H1 (cell line): Measurements from ENCODE around the gene CAPN13. TPM values are rescaled to one million over a fixed set of nuclear protein-coding genes. Genes with fewer than 3 reads are reported as not detected.

ENCODE experiments used
- CTCF ChIA-PET: fragments of 300-600 bp; sonication (Branson Sonifier 250); formaldehyde crosslinking; loops from one replicate; lab custom pipeline; 2021; ENCODE audit not compliant: partially characterized antibody; lab: Charles Lee
- POLR2A ChIA-PET: fragments of 300-600 bp; sonication (Branson Sonifier 250); formaldehyde crosslinking; loops from one replicate; lab custom pipeline; 2021; ENCODE audit warnings: inconsistent platforms; ENCODE audit not compliant: partially characterized antibody; lab: Charles Lee
- DNase-seq, 2 experiments: peaks; one replicate each; pipeline versions ENCODE4 v3.0.0 to v3.0.0-alpha.2; 2010 to 2022; ENCODE audit warnings: low spot score in 2 of 2, low read depth in 1 of 2, mixed read lengths in 1 of 2
- FAIRE-seq: peaks from 2 replicates; lab custom pipeline; 2011; peaks lifted over from hg19 to GRCh38; lab: Jason Lieb, UNC
- H2AFZ ChIP-seq: 2 replicates; pipeline ENCODE4 v1.8.1; 2012; ENCODE audit warnings: low read length, inconsistent platforms
- H2AK5ac ChIP-seq: 2 replicates; pipeline ENCODE4 v1.6.1; 2013; ENCODE audit warnings: low read depth, low read length
- H2BK120ac ChIP-seq: replicated peaks from 2 replicates; pipeline ENCODE3; 2013; ENCODE audit warnings: low read depth, low read length, inconsistent platforms
- H2BK12ac ChIP-seq: 2 replicates; pipeline ENCODE4 v1.6.1; 2013; ENCODE audit warnings: low read depth, low read length
- H2BK15ac ChIP-seq: 2 replicates; pipeline ENCODE4 v1.6.1; 2013; ENCODE audit warnings: low read length
- H2BK20ac ChIP-seq: 2 replicates; pipeline ENCODE4 v1.6.1; 2013; ENCODE audit warnings: low read length
- H2BK5ac ChIP-seq: 2 replicates; pipeline ENCODE4 v1.6.1; 2013; ENCODE audit warnings: low read depth, low read length
- H3K14ac ChIP-seq: 2 replicates; pipeline ENCODE4 v1.6.1; 2013; ENCODE audit warnings: inconsistent platforms; ENCODE audit not compliant: insufficient read length
- H3K18ac ChIP-seq: 2 replicates; pipeline ENCODE4 v1.6.1; 2013; ENCODE audit warnings: low read length; ENCODE audit errors: extremely low read depth
- H3K23ac ChIP-seq: 2 replicates; pipeline ENCODE4 v1.6.1; 2013; ENCODE audit warnings: inconsistent platforms; ENCODE audit not compliant: insufficient read length
- H3K23me2 ChIP-seq: 2 replicates; pipeline ENCODE4 v1.6.1; 2013; ENCODE audit warnings: low read depth, low read length
- H3K27ac ChIP-seq: 2 replicates; pipeline ENCODE4 v1.6.1; 2011; ENCODE audit warnings: low read depth, low read length, inconsistent platforms
- H3K27me3 ChIP-seq, 4 experiments: replicated peaks in 1 of 4; 1 replicate in 1 of 4; 2 replicates in 3 of 4; pipeline versions ENCODE4 v1.6.1 to v1.8.1; 2011 to 2013; ENCODE audit warnings: low read length in 3 of 4, mild to moderate bottlenecking in 3 of 4, inconsistent platforms in 2 of 4, mixed read lengths in 2 of 4, moderate library complexity in 1 of 4; ENCODE audit not compliant: control insufficient read depth in 3 of 4, insufficient read depth in 3 of 4; ENCODE audit errors: extremely low read depth in 1 of 4
- H3K36me3 ChIP-seq, 4 experiments: 2 replicates each; pipeline versions ENCODE4 v1.6.1 to v1.8.1; 2011 to 2013; ENCODE audit warnings: mild to moderate bottlenecking in 4 of 4, low read length in 3 of 4, moderate library complexity in 2 of 4, control low read depth in 1 of 4, inconsistent platforms in 1 of 4; ENCODE audit not compliant: insufficient read depth in 4 of 4, control insufficient read depth in 2 of 4
- H3K4ac ChIP-seq: replicated peaks from 2 replicates; pipeline ENCODE3; 2013; ENCODE audit warnings: low read length, low read depth, mixed read lengths, inconsistent platforms; ENCODE audit not compliant: insufficient read length
- H3K4me1 ChIP-seq, 4 experiments: replicated peaks in 1 of 4; 1 replicate in 1 of 4; 2 replicates in 3 of 4; pipeline versions ENCODE4 v1.6.1 to v1.8.1; 2011 to 2013; ENCODE audit warnings: low read length in 3 of 4, inconsistent platforms in 2 of 4, mixed read lengths in 1 of 4; ENCODE audit not compliant: insufficient read depth in 4 of 4, control insufficient read depth in 3 of 4
- H3K4me2 ChIP-seq, 2 experiments: 2 replicates each; pipeline versions ENCODE4 v1.6.1 to v1.8.1; 2011 to 2013; ENCODE audit warnings: low read depth in 2 of 2, low read length in 2 of 2, control low read depth in 1 of 2, inconsistent platforms in 1 of 2, mild to moderate bottlenecking in 1 of 2; ENCODE audit not compliant: insufficient read depth in 1 of 2
- H3K4me3 ChIP-seq, 4 experiments: fragments of 200-600, 300-600 bp in 1 of 4; sonication (generic), shearing (Covaris generic), sonication (Bioruptor Twin) in 1 of 4; 2 replicates each; pipeline versions ENCODE4 v1.5.1 to v1.8.1; 2011 to 2016; ENCODE audit warnings: low read length in 4 of 4, low read depth in 3 of 4, control low read depth in 2 of 4, inconsistent platforms in 2 of 4, mild to moderate bottlenecking in 2 of 4, mixed read lengths in 1 of 4, moderate library complexity in 1 of 4; ENCODE audit not compliant: insufficient read depth in 2 of 4; ENCODE audit errors: extremely low read depth in 1 of 4
- H3K56ac ChIP-seq: replicated peaks from 2 replicates; pipeline ENCODE3; 2013; ENCODE audit warnings: low read depth, mild to moderate bottlenecking, mixed read lengths, low read length, inconsistent platforms; ENCODE audit not compliant: insufficient read length
- H3K79me1 ChIP-seq: 2 replicates; pipeline ENCODE4 v1.6.1; 2013; ENCODE audit warnings: low read depth, low read length, control low read depth
- H3K79me2 ChIP-seq, 2 experiments: 2 replicates each; pipeline versions ENCODE4 v1.6.1 to v1.8.1; 2012 to 2013; ENCODE audit warnings: low read length in 2 of 2, mild to moderate bottlenecking in 2 of 2, inconsistent platforms in 1 of 2; ENCODE audit not compliant: insufficient read depth in 2 of 2, control insufficient read depth in 1 of 2
- H3K9ac ChIP-seq, 4 experiments: replicated peaks in 1 of 4; 1 replicate in 1 of 4; 2 replicates in 3 of 4; pipeline versions ENCODE4 v1.6.1 to v1.8.1; 2011 to 2013; ENCODE audit warnings: low read depth in 3 of 4, low read length in 3 of 4, control low read depth in 2 of 4, mild to moderate bottlenecking in 2 of 4, moderate library complexity in 2 of 4, inconsistent platforms in 1 of 4; ENCODE audit errors: extremely low read depth in 1 of 4
- H3K9me3 ChIP-seq, 2 experiments: 2 replicates each; pipeline versions ENCODE4 v1.6.1 to v1.8.1; 2012 to 2013; ENCODE audit warnings: mild to moderate bottlenecking in 2 of 2, moderate library complexity in 2 of 2, control low read depth in 1 of 2, inconsistent platforms in 1 of 2, low read depth in 1 of 2, low read length in 1 of 2, mixed read lengths in 1 of 2; ENCODE audit not compliant: insufficient read depth in 2 of 2
- H4K20me1 ChIP-seq, 2 experiments: replicated peaks in 1 of 2; 2 replicates each; pipeline versions ENCODE3 to v1.8.1; 2011 to 2013; ENCODE audit warnings: inconsistent platforms in 2 of 2, low read length in 2 of 2, mild to moderate bottlenecking in 1 of 2; ENCODE audit not compliant: insufficient read depth in 2 of 2, control insufficient read depth in 1 of 2
- H4K5ac ChIP-seq: 2 replicates; pipeline ENCODE4 v1.6.1; 2013; ENCODE audit warnings: low read length, low read depth, mixed read lengths, inconsistent platforms; ENCODE audit not compliant: insufficient read length
- H4K8ac ChIP-seq: 2 replicates; pipeline ENCODE4 v1.8.0; 2013; ENCODE audit warnings: mild to moderate bottlenecking, moderate library complexity, low read length, inconsistent platforms; ENCODE audit not compliant: insufficient read depth; ENCODE audit errors: extremely low read depth
- H4K91ac ChIP-seq: replicated peaks from 2 replicates; pipeline ENCODE3; 2013; ENCODE audit warnings: low read length, mixed read lengths, inconsistent platforms; ENCODE audit not compliant: insufficient read length
- BCL11A ChIP-seq, 2 experiments: IDR thresholded peaks; one replicate each; pipeline ENCODE4 v1.6.1; 2011; ENCODE audit warnings: low read depth in 2 of 2, low read length in 2 of 2, mild to moderate bottlenecking in 2 of 2
- EZH2 ChIP-seq: fragments of 200-600 bp; sonication (generic); IDR thresholded peaks from 2 replicates; pipeline ENCODE4 v1.7.1; 2012; ENCODE audit warnings: low read depth, mild to moderate bottlenecking, moderate library complexity, low read length, inconsistent platforms; ENCODE audit not compliant: severe bottlenecking
- FOSL1 ChIP-seq: IDR thresholded peaks from 2 replicates; pipeline ENCODE4 v1.6.1; 2011; ENCODE audit warnings: mild to moderate bottlenecking, low read depth, low read length, moderate library complexity; ENCODE audit not compliant: insufficient read depth
- HDAC2 ChIP-seq, 2 experiments: fragments of 300-600 bp in 1 of 2; sonication (generic) in 1 of 2; IDR thresholded peaks; 2 replicates each; pipeline ENCODE4 v1.6.1; 2011 to 2012; ENCODE audit warnings: low read depth in 2 of 2, low read length in 2 of 2, mild to moderate bottlenecking in 2 of 2, moderate library complexity in 2 of 2, borderline replicate concordance in 1 of 2, inconsistent platforms in 1 of 2
- POU5F1 ChIP-seq: IDR thresholded peaks from 2 replicates; pipeline ENCODE4 v1.6.1; 2011; ENCODE audit warnings: low read depth, mild to moderate bottlenecking, low read length, moderate library complexity
- RFX5 ChIP-seq: IDR thresholded peaks from 2 replicates; pipeline ENCODE4 v1.6.1; 2011; ENCODE audit warnings: low read depth, low read length, improper control_type of control experiment, borderline replicate concordance
- WGBS, 2 experiments: shearing (Covaris generic) in 1 of 2; methylation state at CpG; one replicate each; pipeline versions ENCODE4 v1.1.6 to v1.1.7; 2013 to 2015; ENCODE audit warnings: low lambda C conversion rate in 2 of 2, mixed read lengths in 2 of 2, inconsistent platforms in 1 of 2, low coverage in 1 of 2, missing lambda C conversion rate in 1 of 2; ENCODE audit not compliant: insufficient replicate concordance in 2 of 2, insufficient coverage in 1 of 2, insufficient read length in 1 of 2; ENCODE audit errors: extremely low coverage in 1 of 2, missing lambda C conversion rate in 1 of 2; 5-methylcytosine and 5-hydroxymethylcytosine counted together
- polyA plus RNA-seq, 7 experiments: library from polyadenylated mRNA; depleted of rRNA in 3 of 7; stranded (reverse) in 5 of 7; unstranded in 2 of 7; fragments of >200 nt in 5 of 7; fragments of 200-250 nt in 2 of 7; gene quantifications; 1 replicate in 5 of 7; 2 replicates in 1 of 7; 4 replicates in 1 of 7; pipeline versions ENCODE4 v1.2.1 to v1.2.3, GENCODE V29; 2011 to 2013; ENCODE audit warnings: missing spikeins in 2 of 7, mixed read lengths in 2 of 7
- total RNA-seq: library from RNA; stranded (reverse); fragmentation: NEBNext Ultra II Directional; extraction: Animal tissue kit (Norgen Biotek cat#: 25700); gene quantifications from 2 replicates; pipeline ENCODE4 v1.2.1, GENCODE V29; 2021

The CAPN13 gene
- total and polyA plus RNA-seq, 2 of the 8 experiments (the other 6 are each of a cell fraction or from before 2014, with no cell fraction given) = 2.4 TPM

- WGBS, 2 experiments = 95% methylated on average over 4 of the region's 4 CpGs; no CpG with 5 or more reads in 1 of the 2 experiments
- Histone ChIP-seq H3K56ac (no peak overlapping the region), H3K23ac (no peak overlapping the region)
- TF ChIP-seq POU5F1 = no peak
- no peak for TF ChIP-seq FOSL1
- TF ChIP-seq RFX5 = no peak
- no peak for TF ChIP-seq BCL11A (IDR thresholded peaks at IDR 0.05; ENCODE audit: low read depth in 2 of 2, low read length in 2 of 2)
- TF ChIP-seq EZH2 = no peak
- no peak for TF ChIP-seq HDAC2 (IDR thresholded peaks at IDR 0.05; ENCODE audit: borderline replicate concordance in 1 of 2, low read depth in 2 of 2, low read length in 2 of 2)
- TF ChIP-seq, all 59 proteins: peak for 0
- Histone ChIP-seq H2BK15ac (no peak overlapping the region), H3K27ac (no peak overlapping the region), H3K9me3 (no peaks in the 10 kb centered on the region), H2BK5ac (no peak overlapping the region), H3K79me2 (no peaks in the 10 kb centered on the region), H2AK5ac (no peak overlapping the region), H3K4ac (no peak overlapping the region), H3K14ac (no peak overlapping the region), H3K79me1 (no peaks in the 10 kb centered on the region), H2BK20ac (no peak overlapping the region), H2BK120ac (no peak overlapping the region), H3K9ac (no peak overlapping the region), H3K27me3 (no peaks in the 10 kb centered on the region), H3K36me3 (no peaks in the 10 kb centered on the region), H3K18ac (no peak overlapping the region), H4K5ac (no peak overlapping the region), H3K4me2 (no peak overlapping the region), H3K23me2 (no peaks in the 10 kb centered on the region), H2AFZ (peak overlapping the region; percentile 64), H3K4me3 (no peak overlapping the region), H3K4me1 (no peaks in the 10 kb centered on the region), H4K91ac (no peak overlapping the region), H4K8ac (no peak overlapping the region), H4K20me1 (no peaks in the 10 kb centered on the region), H2BK12ac (no peak overlapping the region)
- no peak for FAIRE-seq
- DNase-seq = peak in 1 of 2 experiments; percentile 33
- ChIA-PET CTCF (interaction anchor here (1.0 to 13.9 kb wide), 5 partner anchors 8 to 452 kb away, joined by 3 to 217 read pairs (median 3); no protein-coding TSS in a partner anchor), POLR2A (no interaction called here)
Observed at GRCh38 chr2:30688956-30689401, 118.3 kb downstream of the CAPN13 start.
